UCSD-AML1 (cell line): ENCODE results near the gene TTC28.
"Not testable (repeated sequence)": the region's sequence is repeated elsewhere in the genome, so short reads cannot be mapped to it uniquely, and the experiment has no call there.

Experiments used
- DNase-seq: peaks from one replicate; lab custom pipeline; 2025; ENCODE audit not compliant: unreplicated experiment; lab: John Stamatoyannopoulos, UW

The TTC28 gene

GRCh38 chr22:28366856-28367255 lies 312.8 kb downstream of the TTC28 start:
- no peak for DNase-seq

- DNase-seq, result no peak
Observed at GRCh38 chr22:28365371-28365770, 314.3 kb downstream of the TTC28 start.

GRCh38 chr22:28364105-28364504 lies 315.5 kb downstream of the TTC28 start:
- not testable (repeated sequence) for DNase-seq

- no peak for DNase-seq
Observed at GRCh38 chr22:28360939-28361338, 318.7 kb downstream of the TTC28 start.

GRCh38 chr22:28358312-28358711 lies 321.3 kb downstream of the TTC28 start:
- DNase-seq, result no peak

- DNase-seq, result no peak
Observed at GRCh38 chr22:28357193-28357592, 322.4 kb downstream of the TTC28 start.

GRCh38 chr22:28351476-28351875 lies 328.2 kb downstream of the TTC28 start:
- no peak for DNase-seq

- no peak for DNase-seq
Observed at GRCh38 chr22:28348613-28349609, 330.7 kb downstream of the TTC28 start.

GRCh38 chr22:28346308-28346707 lies 333.3 kb downstream of the TTC28 start:
- no peak for DNase-seq

- DNase-seq, result no peak
Observed at GRCh38 chr22:28344918-28345703, 334.5 kb downstream of the TTC28 start.

- no peak for DNase-seq
Observed at GRCh38 chr22:28341001-28341400, 338.6 kb downstream of the TTC28 start.

- no peak for DNase-seq
Observed at GRCh38 chr22:28333088-28333487, 346.6 kb downstream of the TTC28 start.

- DNase-seq, result no peak
Observed at GRCh38 chr22:28332410-28332809, 347.2 kb downstream of the TTC28 start.

GRCh38 chr22:28331695-28332094 lies 347.9 kb downstream of the TTC28 start:
- DNase-seq, result no peak

GRCh38 chr22:28329186-28330073 lies 350.2 kb downstream of the TTC28 start:
- no peak for DNase-seq

GRCh38 chr22:28328756-28329155 lies 350.9 kb downstream of the TTC28 start:
- DNase-seq, result no peak

- no peak for DNase-seq
Observed at GRCh38 chr22:28316014-28316413, 363.6 kb downstream of the TTC28 start.

- no peak for DNase-seq
Observed at GRCh38 chr22:28314959-28315358, 364.7 kb downstream of the TTC28 start.

- DNase-seq, result no peak
Observed at GRCh38 chr22:28310299-28310698, 369.3 kb downstream of the TTC28 start.

GRCh38 chr22:28299753-28300152 lies 379.9 kb downstream of the TTC28 start:
- DNase-seq, result no peak

GRCh38 chr22:28299309-28299708 lies 380.3 kb downstream of the TTC28 start:
- no peak for DNase-seq
